ENCODE data around the gene SH3D19.
"Not testable (repeated sequence)": the region's sequence is repeated elsewhere in the genome, so short reads cannot be mapped to it uniquely, and the experiment has no call there.

DNA sequence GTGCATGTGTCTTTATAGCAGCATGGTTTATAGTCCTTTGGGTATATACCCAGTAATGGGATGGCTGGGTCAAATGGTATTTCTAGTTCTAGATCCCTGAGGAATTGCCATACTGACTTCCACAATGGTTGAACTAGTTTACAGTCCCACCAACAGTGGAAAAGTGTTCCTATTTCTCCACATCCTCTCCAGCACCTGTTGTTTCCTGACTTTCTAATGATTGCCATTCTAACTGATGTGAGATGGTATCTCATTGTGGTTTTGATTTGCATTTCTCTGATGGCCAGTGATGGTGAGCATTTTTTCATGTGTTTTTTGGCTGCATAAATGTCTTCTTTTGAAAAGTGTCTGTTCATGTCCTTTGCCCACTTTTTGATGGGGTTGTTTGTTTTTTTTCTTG lies 56.5 kb downstream of the SH3D19 start:
- not testable (repeated sequence) for TF ChIP-seq POLR2A (IDR thresholded peaks at IDR 0.05)
- TF ChIP-seq, protein P1, sequence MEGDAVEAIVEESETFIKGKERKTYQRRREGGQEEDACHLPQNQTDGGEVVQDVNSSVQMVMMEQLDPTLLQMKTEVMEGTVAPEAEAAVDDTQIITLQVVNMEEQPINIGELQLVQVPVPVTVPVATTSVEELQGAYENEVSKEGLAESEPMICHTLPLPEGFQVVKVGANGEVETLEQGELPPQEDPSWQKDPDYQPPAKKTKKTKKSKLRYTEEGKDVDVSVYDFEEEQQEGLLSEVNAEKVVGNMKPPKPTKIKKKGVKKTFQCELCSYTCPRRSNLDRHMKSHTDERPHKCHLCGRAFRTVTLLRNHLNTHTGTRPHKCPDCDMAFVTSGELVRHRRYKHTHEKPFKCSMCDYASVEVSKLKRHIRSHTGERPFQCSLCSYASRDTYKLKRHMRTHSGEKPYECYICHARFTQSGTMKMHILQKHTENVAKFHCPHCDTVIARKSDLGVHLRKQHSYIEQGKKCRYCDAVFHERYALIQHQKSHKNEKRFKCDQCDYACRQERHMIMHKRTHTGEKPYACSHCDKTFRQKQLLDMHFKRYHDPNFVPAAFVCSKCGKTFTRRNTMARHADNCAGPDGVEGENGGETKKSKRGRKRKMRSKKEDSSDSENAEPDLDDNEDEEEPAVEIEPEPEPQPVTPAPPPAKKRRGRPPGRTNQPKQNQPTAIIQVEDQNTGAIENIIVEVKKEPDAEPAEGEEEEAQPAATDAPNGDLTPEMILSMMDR (IDR thresholded peaks at IDR 0.05): not testable (repeated sequence)

Measured in testis (tissue), 2 donors.